Activated CD4-positive, alpha-beta T cell treated with anti-CD3 and anti-CD28 coated beads, Interleukin-2, amount 50 U/mL, for 16 hours (primary cell): Measurements from ENCODE around the gene IFT88.

Experiments
- DNase-seq: peaks from one replicate; pipeline ENCODE4 v3.0.0-alpha.2; 2020

IFT88 gene

GRCh38 chr13:20719783-20720182, 152.8 kb downstream of the IFT88 start:
- DNase-seq: no peak

DNA sequence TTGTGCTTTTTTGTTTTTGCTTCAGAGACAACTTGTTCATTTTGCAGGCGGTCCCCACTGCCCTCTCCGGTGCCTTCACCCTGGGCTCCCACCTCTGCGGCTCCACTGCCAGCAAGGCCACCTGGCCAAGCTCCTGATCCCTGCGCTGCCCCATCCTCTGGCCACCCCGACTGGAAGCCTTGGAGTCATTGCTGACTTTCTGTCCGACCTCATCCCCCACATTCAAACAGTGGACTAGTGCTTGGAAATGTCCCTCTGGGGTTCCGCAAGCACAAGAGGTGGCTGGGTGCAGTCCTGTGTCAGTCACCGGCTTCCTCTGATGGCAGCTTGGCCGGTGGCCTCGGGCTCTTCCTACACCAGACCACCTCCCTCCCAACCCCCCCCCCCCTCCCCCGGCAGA, 153.5 kb downstream of the IFT88 start:
- no peak for DNase-seq

GRCh38 chr13:20721058-20721453, 154.1 kb downstream of the IFT88 start:
- no peak for DNase-seq

DNA sequence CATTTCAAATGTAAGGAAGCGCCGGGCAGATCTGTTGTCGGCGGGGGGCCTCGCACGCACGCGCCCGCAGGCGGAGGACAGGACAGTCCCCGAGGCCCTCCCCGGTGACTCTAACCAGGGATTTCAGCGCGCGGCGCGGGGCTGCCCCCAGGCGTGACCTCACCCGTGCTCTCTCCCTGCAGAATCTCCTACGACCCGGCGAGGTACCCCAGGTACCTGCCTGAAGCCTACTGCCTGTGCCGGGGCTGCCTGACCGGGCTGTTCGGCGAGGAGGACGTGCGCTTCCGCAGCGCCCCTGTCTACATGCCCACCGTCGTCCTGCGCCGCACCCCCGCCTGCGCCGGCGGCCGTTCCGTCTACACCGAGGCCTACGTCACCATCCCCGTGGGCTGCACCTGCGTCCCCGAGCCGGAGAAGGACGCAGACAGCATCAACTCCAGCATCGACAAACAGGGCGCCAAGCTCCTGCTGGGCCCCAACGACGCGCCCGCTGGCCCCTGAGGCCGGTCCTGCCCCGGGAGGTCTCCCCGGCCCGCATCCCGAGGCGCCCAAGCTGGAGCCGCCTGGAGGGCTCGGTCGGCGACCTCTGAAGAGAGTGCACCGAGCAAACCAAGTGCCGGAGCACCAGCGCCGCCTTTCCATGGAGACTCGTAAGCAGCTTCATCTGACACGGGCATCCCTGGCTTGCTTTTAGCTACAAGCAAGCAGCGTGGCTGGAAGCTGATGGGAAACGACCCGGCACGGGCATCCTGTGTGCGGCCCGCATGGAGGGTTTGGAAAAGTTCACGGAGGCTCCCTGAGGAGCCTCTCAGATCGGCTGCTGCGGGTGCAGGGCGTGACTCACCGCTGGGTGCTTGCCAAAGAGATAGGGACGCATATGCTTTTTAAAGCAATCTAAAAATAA, 154.7 kb downstream of the IFT88 start:
- no peak for DNase-seq

GRCh38 chr13:20727856-20728255, 160.9 kb downstream of the IFT88 start:
- no peak for DNase-seq

DNA sequence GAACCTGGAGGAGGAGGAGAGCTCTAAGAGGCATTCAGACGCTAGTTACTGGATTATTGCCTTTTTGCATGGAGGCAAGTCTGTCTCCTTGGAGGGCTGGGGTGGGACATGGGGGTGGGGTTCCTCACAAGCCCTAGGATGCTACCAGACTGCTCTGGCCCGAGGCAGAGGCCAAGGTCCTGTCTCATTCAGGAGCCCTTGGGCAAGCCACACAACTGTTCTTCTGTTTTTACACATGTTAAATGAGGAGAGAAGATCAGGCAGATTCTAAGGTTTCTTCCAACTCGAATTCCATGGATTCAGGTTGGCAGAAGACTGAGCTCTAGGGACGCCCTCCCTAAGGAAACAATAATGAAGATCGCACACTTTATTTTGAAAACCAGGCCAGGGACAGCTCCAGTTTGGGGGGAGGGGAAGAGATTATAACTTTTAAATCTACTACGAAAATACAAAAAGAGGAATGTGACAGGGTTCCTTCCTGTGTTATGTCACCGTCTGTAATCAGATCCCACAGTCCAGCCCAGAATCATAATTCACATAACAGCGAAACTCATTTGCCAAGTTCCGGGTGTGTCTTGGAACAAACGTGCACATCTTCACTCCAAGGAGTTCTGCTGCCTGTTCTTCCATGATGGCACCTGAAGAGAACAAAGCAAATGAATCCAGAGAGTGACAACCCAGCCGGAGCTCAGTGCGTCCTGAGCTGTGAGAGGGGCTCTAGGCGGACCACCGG, 161.8 kb downstream of the IFT88 start:
- no peak for DNase-seq

DNA sequence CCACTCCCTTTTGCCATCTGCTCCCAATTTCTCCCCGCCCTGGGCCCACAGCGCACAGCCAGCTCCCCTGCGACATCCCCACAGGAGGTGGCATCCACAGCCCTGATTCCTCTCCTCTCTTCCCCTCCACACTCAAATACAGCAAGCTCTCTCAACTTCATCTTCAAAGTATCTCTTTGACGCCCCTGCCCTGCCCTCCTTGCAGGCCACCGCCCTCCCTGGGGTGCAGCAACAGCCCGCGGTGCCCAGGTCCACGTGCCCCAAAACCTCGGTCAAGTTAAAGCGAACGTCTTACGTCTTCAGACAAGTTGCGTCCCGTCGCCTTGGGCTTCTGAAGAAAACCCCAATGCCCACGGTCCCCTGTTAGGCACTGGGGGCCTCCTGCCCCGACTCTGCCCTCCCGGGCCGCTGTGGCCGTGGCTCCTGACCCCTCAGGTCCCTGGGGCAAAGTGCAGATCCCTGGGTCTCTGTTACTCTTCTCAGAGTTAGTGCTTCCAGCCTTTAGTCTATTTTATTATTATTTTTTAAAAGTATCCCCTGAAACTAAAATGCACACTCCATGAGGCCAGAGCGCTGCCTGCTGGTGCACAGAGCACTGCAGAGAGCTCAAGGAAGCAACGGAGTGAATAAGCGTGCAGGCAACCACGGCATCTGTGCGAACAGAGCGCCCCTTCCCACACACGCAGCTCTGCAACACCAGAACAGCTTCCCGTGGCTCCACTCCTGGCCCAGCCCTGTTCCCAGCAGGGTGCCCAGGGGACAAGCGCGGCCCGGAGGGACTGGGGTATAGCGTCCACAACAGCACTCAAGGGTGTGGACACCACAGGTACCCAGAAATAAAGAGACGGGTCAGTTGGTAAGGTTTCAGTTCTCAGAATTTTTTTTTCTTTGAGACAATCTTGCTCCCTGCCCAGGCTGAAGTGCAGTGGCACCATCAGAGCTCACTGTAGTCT, 163.0 kb downstream of the IFT88 start:
- no peak for DNase-seq

GRCh38 chr13:20738616-20739015, 171.7 kb downstream of the IFT88 start:
- no peak for DNase-seq

- DNase-seq: no peak
These were observed 173.1 kb downstream of the IFT88 start for GRCh38 chr13:20740021-20740420.
